Ovary (tissue), 9 donors: ENCODE measurements around the gene MMP8. TPM values are rescaled to one million over a fixed set of nuclear protein-coding genes. Genes with fewer than 3 reads are reported as not detected.

Source experiments
- DNase-seq, 5 donors: peaks; one replicate each; pipeline ENCODE4 v3.0.0-alpha.2; 2019 to 2020
- H3K27ac ChIP-seq, 2 donors: fragments of 200-600 bp; one replicate each; pipeline versions ENCODE4 v1.5.1 to v1.8.0; 2019 to 2022
- H3K27me3 ChIP-seq: fragments of 200-600 bp; one replicate; pipeline ENCODE4 v1.8.0; 2022
- H3K36me3 ChIP-seq: fragments of 200-600 bp; sonication (generic); one replicate; pipeline ENCODE4 v1.5.1; 2019
- H3K4me1 ChIP-seq: one replicate; pipeline ENCODE4 v1.8.1; 2013; ENCODE audit warnings: mild to moderate bottlenecking, moderate library complexity; ENCODE audit not compliant: insufficient read depth
- H3K4me3 ChIP-seq: fragments of 200-600 bp; sonication (generic); one replicate; pipeline ENCODE4 v1.5.1; 2017
- H3K9me3 ChIP-seq, 2 donors: fragments of 200-600 bp in 1 of 2; sonication (generic) in 1 of 2; one replicate each; pipeline versions ENCODE4 v1.5.1 to v1.8.1; 2013 to 2019; ENCODE audit warnings: mild to moderate bottlenecking in 1 of 2, moderate library complexity in 1 of 2
- EP300 ChIP-seq: sonication (generic); formaldehyde crosslinking; IDR thresholded peaks from one replicate; pipeline ENCODE4 v1.6.1; 2017; ENCODE audit warnings: antibody characterized with exemption
- POLR2A ChIP-seq: fragments of 450-650 bp; IDR thresholded peaks from one replicate; pipeline ENCODE4 v1.6.1; 2017; ENCODE audit warnings: antibody characterized with exemption, mild to moderate bottlenecking, moderate library complexity
- WGBS, 3 donors: extraction: QIAGEN DNeasy Blood & Tissue Kit in 1 of 3; methylation state at CpG; one replicate each; pipeline versions ENCODE4 v1.1.5 to v1.1.7; 2013 to 2017; 5-methylcytosine and 5-hydroxymethylcytosine counted together
- intact Hi-C, 4 donors: fragments of 100-400 bp; cut with DNase I; formaldehyde crosslinking; loops; one replicate each; pipeline versions ENCODE4 v1.11.0 to v1.15.1; 2022 to 2023
- polyA plus RNA-seq, 2 donors: library from polyadenylated mRNA; stranded (reverse); fragments of 200-250 nt in 1 of 2; fragments of 350-450 nt in 1 of 2; fragmentation: Illumina TruSeq in 1 of 2; extraction: RNeasy Lipid Tissue Mini Kit (QIAGEN cat#74804) in 1 of 2; gene quantifications; one replicate each; pipeline ENCODE4 v1.2.3, GENCODE V29; 2013 to 2014
- total RNA-seq, 7 donors: library from RNA; depleted of rRNA in 2 of 7; stranded (reverse); fragments of >200 nt in 2 of 7; fragmentation: NEBNext Ultra II Directional in 3 of 7; extraction: Animal tissue kit (Norgen Biotek cat#: 25700) in 3 of 7; gene quantifications; one replicate each; pipeline versions ENCODE4 v1.1.0 to v1.2.4, GENCODE V29; 2016 to 2023
- TF ChIP-seq, protein P1 (sequence below), 3 donors: fragments of 450-650 bp in 2 of 3; fragments of 200-600 bp in 1 of 3; IDR thresholded peaks; one replicate each; pipeline versions ENCODE4 v1.5.1 to v1.8.0; 2016 to 2022; ENCODE audit warnings: antibody characterized with exemption in 3 of 3, mild to moderate bottlenecking in 1 of 3
- donor health status: DM: no; HTN: no; CAD: no; lungs with moderate emphysema.
- donor health status: DM: no; HTN: no; CAD: no.
- donor health status: Bipolar disorder and iron deficiency.
- donor health status: DM: yes; HTN: yes; CAD: no.
- donor health status: DM: no; HTN: no; CAD: no.
- donor health status: DM: yes; HTN: yes; CAD: no.

MMP8 gene
- total and polyA plus RNA-seq, 9 donors, result 0.02 TPM; not detected in 8

DNA sequence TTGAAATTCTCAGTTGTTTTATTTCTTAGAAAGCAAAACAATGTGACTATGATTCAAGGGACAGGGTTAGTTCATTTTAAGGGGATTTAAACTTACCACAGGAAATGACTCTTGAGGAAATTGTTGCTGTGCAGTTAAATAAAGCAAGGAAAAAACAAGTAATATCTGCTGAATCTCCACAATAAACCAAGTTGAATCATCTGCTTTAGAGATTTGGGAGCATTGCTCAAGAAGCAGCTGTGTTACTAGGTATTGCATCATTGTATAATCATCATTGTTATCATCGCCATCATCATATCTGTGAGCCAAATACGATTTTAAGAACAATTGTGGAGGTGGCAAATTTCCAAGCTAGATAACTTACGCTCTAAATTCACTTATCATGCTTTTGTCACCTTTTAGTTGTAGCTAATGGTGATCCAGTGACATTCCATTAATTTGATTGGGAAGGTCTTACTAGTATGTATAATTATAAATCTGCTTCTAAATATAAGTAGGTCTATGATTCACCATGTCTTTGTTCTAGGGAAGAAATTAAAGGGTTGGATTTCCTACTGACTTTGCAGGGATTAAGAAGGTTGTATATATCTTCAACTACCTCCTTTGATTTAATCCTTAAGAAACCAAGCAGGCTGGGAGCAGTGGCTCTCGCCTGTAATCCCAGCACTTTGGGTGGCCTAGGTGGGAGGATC is 35.7 kb upstream of the MMP8 start:
- no peak for DNase-seq
- Histone ChIP-seq H3K27ac (no peak overlapping the region), H3K27me3 (no peaks in the 10 kb centered on the region), H3K4me3 (no peak overlapping the region), H3K36me3 (no peaks in the 10 kb centered on the region), H3K4me1 (no peaks in the 10 kb centered on the region), H3K9me3 (no peaks in the 10 kb centered on the region)
- intact Hi-C loops, result no loop called here
- 57 to 68% (median 62%) methylated on average over 4 of the region's 4 CpGs for WGBS, 3 donors
- TF ChIP-seq POLR2A (no peak), EP300 (no peak)
- TF ChIP-seq, protein P1, sequence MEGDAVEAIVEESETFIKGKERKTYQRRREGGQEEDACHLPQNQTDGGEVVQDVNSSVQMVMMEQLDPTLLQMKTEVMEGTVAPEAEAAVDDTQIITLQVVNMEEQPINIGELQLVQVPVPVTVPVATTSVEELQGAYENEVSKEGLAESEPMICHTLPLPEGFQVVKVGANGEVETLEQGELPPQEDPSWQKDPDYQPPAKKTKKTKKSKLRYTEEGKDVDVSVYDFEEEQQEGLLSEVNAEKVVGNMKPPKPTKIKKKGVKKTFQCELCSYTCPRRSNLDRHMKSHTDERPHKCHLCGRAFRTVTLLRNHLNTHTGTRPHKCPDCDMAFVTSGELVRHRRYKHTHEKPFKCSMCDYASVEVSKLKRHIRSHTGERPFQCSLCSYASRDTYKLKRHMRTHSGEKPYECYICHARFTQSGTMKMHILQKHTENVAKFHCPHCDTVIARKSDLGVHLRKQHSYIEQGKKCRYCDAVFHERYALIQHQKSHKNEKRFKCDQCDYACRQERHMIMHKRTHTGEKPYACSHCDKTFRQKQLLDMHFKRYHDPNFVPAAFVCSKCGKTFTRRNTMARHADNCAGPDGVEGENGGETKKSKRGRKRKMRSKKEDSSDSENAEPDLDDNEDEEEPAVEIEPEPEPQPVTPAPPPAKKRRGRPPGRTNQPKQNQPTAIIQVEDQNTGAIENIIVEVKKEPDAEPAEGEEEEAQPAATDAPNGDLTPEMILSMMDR (IDR thresholded peaks at IDR 0.05), result no peak

DNA sequence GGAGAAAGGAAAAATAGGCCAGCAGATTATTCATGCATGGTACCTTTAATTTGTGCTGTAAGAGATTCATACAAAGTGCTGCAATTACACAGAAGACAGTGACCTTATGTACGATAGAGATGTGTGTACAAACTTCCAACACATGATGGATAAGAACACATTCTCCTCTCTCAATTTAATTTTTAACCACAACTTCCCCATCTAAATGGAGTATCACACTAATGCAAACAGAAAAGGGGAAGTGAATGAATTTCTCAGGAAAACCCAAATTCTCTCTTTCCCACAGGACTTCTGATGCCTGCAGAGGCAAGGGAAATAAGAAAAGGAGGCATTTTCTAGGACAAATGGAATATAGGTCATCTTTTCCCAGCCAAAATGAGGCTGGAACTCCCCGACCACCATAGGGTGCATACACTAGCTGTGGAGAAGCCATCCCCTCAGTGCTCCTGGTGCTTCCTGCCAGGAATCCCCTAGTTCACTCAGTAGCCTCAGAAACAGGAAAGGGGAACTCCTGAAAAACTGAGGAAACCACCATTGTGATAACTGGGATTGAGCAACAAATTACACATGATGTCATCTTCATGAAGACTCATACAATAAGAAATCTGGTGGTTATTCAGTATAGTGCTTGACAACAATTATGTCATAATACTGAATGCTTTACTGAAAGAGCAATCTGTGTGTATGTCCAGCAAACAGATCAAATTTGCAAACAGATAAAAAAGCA is 33.2 kb upstream of the MMP8 start:
- no peak overlapping the region for H3K27ac ChIP-seq
- DNase-seq, result no peak
- no peaks in the 10 kb centered on the region for H3K36me3 ChIP-seq
- intact Hi-C loops, result no loop called here
- no peaks in the 10 kb centered on the region for H3K27me3 ChIP-seq
- WGBS, 3 donors, result 60 to 73% (median 62%) methylated on average over 2 of the region's 2 CpGs
- no peaks in the 10 kb centered on the region for H3K9me3 ChIP-seq
- H3K4me3 ChIP-seq, result no peak overlapping the region
- H3K4me1 ChIP-seq, result no peaks in the 10 kb centered on the region
- TF ChIP-seq POLR2A, result no peak
- TF ChIP-seq EP300, result no peak
- TF ChIP-seq, protein P1 (IDR thresholded peaks at IDR 0.05), result no peak

DNA sequence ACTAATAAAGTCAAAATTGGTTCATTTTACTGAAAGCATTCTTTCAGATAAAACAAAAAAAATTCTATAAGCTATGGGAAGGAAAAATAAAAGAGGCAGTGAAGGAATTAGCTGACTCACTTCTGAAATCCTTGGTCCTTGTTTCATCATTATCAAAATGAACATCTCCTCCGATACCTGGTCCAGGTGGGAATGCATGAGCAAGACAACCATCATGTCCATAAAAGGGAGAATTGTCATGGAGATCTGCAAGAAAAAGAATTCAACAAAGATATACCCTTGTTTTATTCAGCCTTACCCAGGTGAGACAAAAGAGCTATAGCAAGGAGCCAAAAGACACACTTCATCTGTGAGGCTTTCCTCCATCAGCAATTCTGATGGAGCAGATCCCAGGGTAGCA is 28.5 kb upstream of the MMP8 start:
- intact Hi-C loops, result no loop called here

DNA sequence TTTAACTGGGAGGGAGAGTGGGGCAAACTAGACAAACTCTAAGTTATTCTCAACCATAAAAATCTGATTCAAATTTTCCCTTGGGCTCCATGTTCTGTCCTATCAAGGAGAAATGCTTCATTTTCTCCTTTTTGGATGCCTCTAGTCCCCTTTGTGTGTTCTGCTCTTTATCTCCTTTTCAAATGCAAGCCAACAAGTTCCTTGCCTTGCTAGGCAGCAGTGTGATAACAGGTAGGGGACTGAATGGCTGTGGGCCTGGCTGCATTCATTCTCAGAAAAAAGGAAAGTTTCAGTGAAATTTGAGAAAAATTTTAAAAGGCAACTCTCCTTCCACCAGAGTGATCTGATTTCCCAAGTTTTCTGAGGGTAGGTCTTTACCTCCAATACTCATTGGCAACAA is 26.9 kb upstream of the MMP8 start:
- Histone ChIP-seq H3K27me3 (no peaks in the 10 kb centered on the region), H3K27ac (no peak overlapping the region), H3K36me3 (no peaks in the 10 kb centered on the region), H3K4me1 (no peaks in the 10 kb centered on the region), H3K9me3 (no peaks in the 10 kb centered on the region), H3K4me3 (no peak overlapping the region)
- no peak for DNase-seq
- TF ChIP-seq POLR2A, result no peak
- TF ChIP-seq EP300, result no peak
- TF ChIP-seq, protein P1 (IDR thresholded peaks at IDR 0.05), result no peak
- intact Hi-C loops, result no loop called here

More for the DNA sequence above, 28.5 kb upstream of the MMP8 start:
- no peak overlapping the region for H3K27ac ChIP-seq
- no peak overlapping the region for H3K4me3 ChIP-seq
- H3K27me3 ChIP-seq, result no peaks in the 10 kb centered on the region
- TF ChIP-seq EP300, result no peak
- TF ChIP-seq, protein P1 (IDR thresholded peaks at IDR 0.05), result no peak
- TF ChIP-seq POLR2A, result no peak
- no peaks in the 10 kb centered on the region for H3K36me3 ChIP-seq
- H3K9me3 ChIP-seq, result no peaks in the 10 kb centered on the region
- 82 to 95% (median 88%) methylated on average over 1 of the region's 1 CpG for WGBS, 3 donors
- no peaks in the 10 kb centered on the region for H3K4me1 ChIP-seq
- no peak for DNase-seq
